ENCODE measurements around the gene PSME2.

The PSME2 gene

GRCh38 chr14:24150993-24151392 lies 4.6 kb upstream of the PSME2 start:
- DNase-seq, result no peak

- DNase-seq, result no peak
Measured at GRCh38 chr14:24150567-24150966, 4.2 kb upstream of the PSME2 start.

GRCh38 chr14:24150061-24150460 lies 3.7 kb upstream of the PSME2 start:
- DNase-seq, result no peak

GRCh38 chr14:24149302-24149969 lies 3.0 kb upstream of the PSME2 start:
- DNase-seq, result no peak

GRCh38 chr14:24147761-24148428 lies 1.5 kb upstream of the PSME2 start:
- peak; percentile 48 for DNase-seq

- peak; percentile 98 for DNase-seq
Measured at GRCh38 chr14:24146978-24147760, 759 bp upstream of the PSME2 start, which contains the start of gene RNF31. Gene RNF31 (plus strand): TSS chr14:24147498. CDS start chr14:24147699, 201 bp downstream.

- DNase-seq, result peak; percentile 59
Measured at GRCh38 chr14:24145690-24146452, 539 bp downstream of the PSME2 start.

- DNase-seq, result no peak
Measured at GRCh38 chr14:24145219-24145618, 1.2 kb downstream of the PSME2 start.

GRCh38 chr14:24144451-24144850 lies 2.0 kb downstream of the PSME2 start:
- no peak for DNase-seq

- no peak for DNase-seq
Measured at GRCh38 chr14:24143511-24143910, 2.9 kb downstream of the PSME2 start.

- peak; percentile 99 for DNase-seq
Measured at GRCh38 chr14:24141097-24141880, 5.1 kb downstream of the PSME2 start, which contains the start of gene EMC9. Gene EMC9 (minus strand): TSS chr14:24141591. CDS start chr14:24141304, 287 bp downstream.

GRCh38 chr14:24139272-24139934 lies 7.0 kb downstream of the PSME2 start:
- DNase-seq, result no peak

- no peak for DNase-seq
Measured at GRCh38 chr14:24138396-24139271, 7.8 kb downstream of the PSME2 start.

- DNase-seq, result no peak
Measured at GRCh38 chr14:24137529-24138395, 8.6 kb downstream of the PSME2 start.

- no peak for DNase-seq
Measured at GRCh38 chr14:24136684-24137528, 9.5 kb downstream of the PSME2 start.

GRCh38 chr14:24135834-24136683 lies 10.4 kb downstream of the PSME2 start, which contains the start of gene PSME1:
Gene PSME1 (plus strand): TSS chr14:24136194. CDS start chr14:24136263, 69 bp downstream.
- DNase-seq, result peak; percentile 93

- no peak for DNase-seq
Measured at GRCh38 chr14:24135584-24135833, 10.9 kb downstream of the PSME2 start.

- DNase-seq, result no peak
Measured at GRCh38 chr14:24133735-24134134, 12.7 kb downstream of the PSME2 start.

Data from OCI-M1 (cell line).